GM23338 (cell line): ENCODE results near the gene MACF1. TPM values are rescaled to one million over a fixed set of nuclear protein-coding genes. Genes with fewer than 3 reads are reported as not detected.

Source experiments
- polyA plus RNA-seq: library from polyadenylated mRNA; unstranded; fragments of >200 nt; fragmentation: Nextera tagmentation; extraction: Ambion mirVana; gene quantifications from 2 replicates; pipeline ENCODE4 v1.2.1, GENCODE V29; 2016
- total RNA-seq: library from RNA; depleted of rRNA; stranded (reverse); fragments of >200 nt; shearing (Covaris generic); gene quantifications from 2 replicates; pipeline ENCODE4 v1.2.3, GENCODE V29; 2014; rRNA removed

Gene MACF1
- total and polyA plus RNA-seq, 2 experiments from 2014 or later = 104 to 399 TPM

Other genes with a start within 250 kb of the MACF1 start
- gene AKIRIN1, start 213.4 kb upstream of the MACF1 start, total RNA-seq = 254 and 281 TPM in 2 replicates
- 156 and 162 TPM in 2 replicates for gene AKIRIN1, start 213.4 kb upstream of the MACF1 start, polyA plus RNA-seq
- 532 and 878 TPM in 2 replicates for gene NDUFS5, start 178.3 kb upstream of the MACF1 start, total RNA-seq
- gene NDUFS5, start 178.3 kb upstream of the MACF1 start, polyA plus RNA-seq = 2,534 and 2,723 TPM in 2 replicates